SH-SY5Y (cell line): ENCODE results near the gene MBD3.

Experiments
- GATA2 ChIP-seq: IDR thresholded peaks from 2 replicates; pipeline ENCODE4 v1.6.1; 2011; ENCODE audit warnings: mild to moderate bottlenecking, low read depth, low read length
- GATA3 ChIP-seq: IDR thresholded peaks from 2 replicates; pipeline ENCODE4 v1.6.1; 2011; ENCODE audit warnings: low read depth, mild to moderate bottlenecking, low read length, moderate library complexity

DNA sequence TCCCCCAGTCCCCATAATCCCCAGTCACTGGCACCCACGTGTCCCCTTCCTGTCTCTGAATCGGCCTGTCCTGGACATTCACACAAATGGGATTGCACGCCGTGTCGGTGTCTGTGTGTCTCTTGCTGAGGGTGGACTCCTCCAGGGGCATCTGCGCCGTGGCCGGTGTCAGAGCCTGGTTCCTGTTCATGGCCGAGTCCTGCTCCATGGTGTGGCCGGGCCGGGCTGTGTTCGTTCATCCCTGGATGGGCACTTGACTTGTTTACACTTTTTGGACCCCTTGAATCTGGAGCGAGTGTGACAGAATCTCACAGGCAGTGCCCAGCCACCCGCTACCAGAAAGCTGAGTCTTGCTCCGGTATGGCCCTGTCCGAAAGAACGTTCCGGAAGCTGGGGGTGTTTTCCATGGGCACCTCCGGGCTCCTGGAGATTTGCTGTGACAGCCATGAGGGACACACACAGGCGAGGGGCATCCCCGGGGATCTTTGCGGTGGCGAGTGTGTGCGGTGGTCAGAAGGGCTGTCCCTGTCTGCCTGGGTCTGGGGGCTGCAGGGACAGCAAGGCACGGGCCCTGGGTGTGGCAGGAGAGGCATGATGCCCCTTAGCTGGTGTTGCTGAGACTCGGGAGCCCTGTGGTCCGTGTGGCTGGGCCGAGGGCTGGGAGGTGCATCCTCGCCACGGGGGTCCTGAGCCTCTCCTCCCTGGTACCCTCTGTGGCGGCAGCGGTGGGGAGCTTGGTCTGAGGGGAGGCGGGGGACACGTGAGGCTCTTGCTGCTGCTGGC, 18.1 kb downstream of the MBD3 start:
- TF ChIP-seq GATA3 (no peak), GATA2 (no peak)
